Vagina (tissue), 2 donors: ENCODE data around the gene POMT2. TPM values are rescaled to one million over a fixed set of nuclear protein-coding genes. Genes with fewer than 3 reads are reported as not detected.
"Not testable (repeated sequence)": the region's sequence is repeated elsewhere in the genome, so short reads cannot be mapped to it uniquely, and the experiment has no call there.

Experiments
- DNase-seq, 2 donors: peaks; one replicate each; pipeline ENCODE4 v3.0.0-alpha.2; 2017; ENCODE audit errors: extremely low spot score in 2 of 2
- H3K27ac ChIP-seq: fragments of 200-600 bp; sonication (generic); one replicate; pipeline ENCODE4 v1.5.1; 2019
- H3K27me3 ChIP-seq: fragments of 200-600 bp; sonication (generic); one replicate; pipeline ENCODE4 v1.5.1; 2019
- H3K36me3 ChIP-seq, 2 donors: fragments of 200-600 bp; sonication (generic); one replicate each; pipeline ENCODE4 v1.5.1; 2017 to 2019
- H3K4me1 ChIP-seq: fragments of 200-600 bp; sonication (generic); one replicate; pipeline ENCODE4 v1.5.1; 2019
- H3K4me3 ChIP-seq, 2 donors: fragments of 200-600 bp; sonication (generic); 1 replicate in 1 of 2; 2 replicates in 1 of 2; pipeline ENCODE4 v1.5.1; 2016 to 2019
- H3K9me3 ChIP-seq: fragments of 200-600 bp; sonication (generic); one replicate; pipeline ENCODE4 v1.5.1; 2019
- CTCF ChIP-seq, 3 experiments: fragments of 450-650 bp in 2 of 3; fragments of 200-600 bp in 1 of 3; sonication (generic) in 1 of 3; IDR thresholded peaks; one replicate each; pipeline ENCODE4 v1.5.1; 2017 to 2019; ENCODE audit warnings: antibody characterized with exemption in 3 of 3, mild to moderate bottlenecking in 2 of 3, moderate library complexity in 2 of 3
- POLR2A ChIP-seq, 2 donors: fragments of 450-650 bp; IDR thresholded peaks; one replicate each; pipeline ENCODE4 v1.6.1; 2017; ENCODE audit warnings: antibody characterized with exemption in 2 of 2, mild to moderate bottlenecking in 2 of 2, moderate library complexity in 2 of 2
- POLR2AphosphoS5 ChIP-seq, 2 donors: sonication (generic); formaldehyde crosslinking; IDR thresholded peaks; one replicate each; pipeline ENCODE4 v1.9.0; 2017; ENCODE audit warnings: antibody characterized with exemption in 2 of 2, mild to moderate bottlenecking in 2 of 2, low read depth in 1 of 2; ENCODE audit not compliant: insufficient read depth in 1 of 2
- intact Hi-C: fragments of 100-400 bp; cut with DNase I; formaldehyde crosslinking; loops from one replicate; pipeline ENCODE4 v1.15.1; 2023
- total RNA-seq: library from RNA; depleted of rRNA; stranded (reverse); fragments of >200 nt; gene quantifications from one replicate; pipeline ENCODE4 v1.2.3, GENCODE V29; 2016

POMT2 gene
- total RNA-seq, 1 donor from 2014 or later = 33.1 TPM

- no peak for TF ChIP-seq POLR2A (IDR thresholded peaks at IDR 0.05)
- no peak for TF ChIP-seq CTCF (IDR thresholded peaks at IDR 0.05)
- no peak for TF ChIP-seq POLR2AphosphoS5 (IDR thresholded peaks at IDR 0.05; ENCODE audit: insufficient read depth in 1 of 2, low read depth in 1 of 2)
- no peaks in the 10 kb centered on the region for H3K27me3 ChIP-seq
- peaks cover 4 to 27% of the 10 kb centered on the region in 2 donors for H3K36me3 ChIP-seq
- no peak overlapping the region for H3K27ac ChIP-seq
- H3K4me1 ChIP-seq = no peaks in the 10 kb centered on the region
- intact Hi-C loops = no loop called here
- no peak overlapping the region for H3K4me3 ChIP-seq
- no peaks in the 10 kb centered on the region for H3K9me3 ChIP-seq
- DNase-seq = no peak
Observed at GRCh38 chr14:77338302-77338701, 17.6 kb upstream of the POMT2 start.

GRCh38 chr14:77337880-77338279 is 17.2 kb upstream of the POMT2 start:
- intact Hi-C loops = no loop called here
- DNase-seq = no peak
- H3K36me3 ChIP-seq = peaks cover 4 to 27% of the 10 kb centered on the region in 2 donors

GRCh38 chr14:77337255-77337654 is 16.6 kb upstream of the POMT2 start:
- DNase-seq, H3K4me3 ChIP-seq: not testable (repeated sequence)

More at GRCh38 chr14:77337880-77338279, 17.2 kb upstream of the POMT2 start:
- Histone ChIP-seq H3K9me3 (no peaks in the 10 kb centered on the region), H3K4me3 (no peak overlapping the region), H3K27ac (no peak overlapping the region), H3K4me1 (no peaks in the 10 kb centered on the region), H3K27me3 (no peaks in the 10 kb centered on the region)
- no peak for TF ChIP-seq POLR2AphosphoS5 (IDR thresholded peaks at IDR 0.05; ENCODE audit: insufficient read depth in 1 of 2, low read depth in 1 of 2)

GRCh38 chr14:77335576-77335975 is 14.9 kb upstream of the POMT2 start:
- Histone ChIP-seq H3K4me3 (no peak overlapping the region), H3K9me3 (no peaks in the 10 kb centered on the region), H3K27ac (no peak overlapping the region), H3K27me3 (no peaks in the 10 kb centered on the region), H3K4me1 (no peaks in the 10 kb centered on the region), H3K36me3 (peaks cover 0 to 10% of the 10 kb centered on the region in 2 donors)
- intact Hi-C loops = no loop called here
- TF ChIP-seq CTCF (IDR thresholded peaks at IDR 0.05) (no peak), POLR2AphosphoS5 (IDR thresholded peaks at IDR 0.05; ENCODE audit: insufficient read depth in 1 of 2, low read depth in 1 of 2) (no peak), POLR2A (IDR thresholded peaks at IDR 0.05) (no peak)
- no peak for DNase-seq

More at GRCh38 chr14:77337255-77337654, 16.6 kb upstream of the POMT2 start:
- peaks cover 4 to 24% of the 10 kb centered on the region in 2 donors for H3K36me3 ChIP-seq
- intact Hi-C loops, H3K4me1 ChIP-seq, H3K27me3 ChIP-seq, H3K9me3 ChIP-seq, H3K27ac ChIP-seq: not testable (repeated sequence)

DNA sequence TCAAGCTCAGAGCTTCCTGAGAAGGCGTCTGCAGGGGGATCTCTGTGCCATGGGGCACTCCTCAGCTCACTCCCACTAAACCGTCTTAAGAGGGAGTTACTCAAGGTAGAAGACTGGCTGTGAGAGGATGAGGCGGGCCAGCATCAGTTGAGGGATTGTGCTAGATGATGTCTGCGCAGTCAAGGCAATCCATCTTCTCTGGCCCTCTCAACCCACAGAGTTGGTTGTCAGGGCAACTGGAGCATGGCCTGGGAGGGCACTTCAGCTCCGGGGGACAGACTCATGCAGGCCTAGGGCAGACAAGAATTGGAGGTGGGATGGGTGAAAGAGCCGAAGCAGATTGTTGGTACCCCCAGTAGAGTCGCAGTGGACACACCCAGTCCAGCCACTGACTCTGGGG is 9.2 kb upstream of the POMT2 start:
- H3K27me3 ChIP-seq = no peaks in the 10 kb centered on the region
- H3K4me1 ChIP-seq = no peaks in the 10 kb centered on the region
- no peak overlapping the region for H3K4me3 ChIP-seq
- no peaks in the 10 kb centered on the region for H3K36me3 ChIP-seq
- TF ChIP-seq CTCF (IDR thresholded peaks at IDR 0.05) (no peak), POLR2AphosphoS5 (IDR thresholded peaks at IDR 0.05; ENCODE audit: insufficient read depth in 1 of 2, low read depth in 1 of 2) (no peak), POLR2A (IDR thresholded peaks at IDR 0.05) (no peak)
- H3K9me3 ChIP-seq = no peaks in the 10 kb centered on the region
- no peak for DNase-seq
- no peak overlapping the region for H3K27ac ChIP-seq
- intact Hi-C loops = no loop called here

GRCh38 chr14:77327111-77327510 is 6.4 kb upstream of the POMT2 start:
- H3K27ac ChIP-seq = no peak overlapping the region
- intact Hi-C loops = no loop called here
- TF ChIP-seq CTCF (IDR thresholded peaks at IDR 0.05) (no peak), POLR2A (IDR thresholded peaks at IDR 0.05) (no peak), POLR2AphosphoS5 (IDR thresholded peaks at IDR 0.05; ENCODE audit: insufficient read depth in 1 of 2, low read depth in 1 of 2) (no peak)
- H3K27me3 ChIP-seq = no peaks in the 10 kb centered on the region
- no peaks in the 10 kb centered on the region for H3K9me3 ChIP-seq
- H3K4me1 ChIP-seq = peaks cover 4% of the 10 kb centered on the region
- no peak overlapping the region for H3K4me3 ChIP-seq
- no peaks in the 10 kb centered on the region for H3K36me3 ChIP-seq
- DNase-seq = no peak
